ENCODE data around the gene TUT7. TPM values are rescaled to one million over a fixed set of nuclear protein-coding genes. Genes with fewer than 3 reads are reported as not detected.

TUT7 gene
- total RNA-seq, 1 donor from 2014 or later, result 28.5 TPM

GRCh38 chr9:86369810-86370209 is 15.6 kb upstream of the TUT7 start:
- Histone ChIP-seq H3F3A (ENCODE audit: low read depth) (no peaks in the 10 kb centered on the region), H3K4me1 (no peaks in the 10 kb centered on the region), H3K9me3 (ENCODE audit: low read depth) (no peaks in the 10 kb centered on the region), H2AFZ (replicated peaks) (no peak overlapping the region), H3K4me2 (no peak overlapping the region), H3K4me3 (no peak overlapping the region), H3K36me3 (no peaks in the 10 kb centered on the region), H3K27me3 (no peaks in the 10 kb centered on the region), H3K9ac (no peak overlapping the region), H3K27ac (no peak overlapping the region), H4K20me1 (ENCODE audit: low read depth) (no peaks in the 10 kb centered on the region), H3K79me2 (ENCODE audit: low read depth) (no peaks in the 10 kb centered on the region)
- Mint-ChIP-seq H3K27me3 (ENCODE audit: insufficient read depth, low read depth) (peaks cover 3% of the 10 kb centered on the region), H3K4me3 (no peak overlapping the region), H3K27ac (no peak overlapping the region), H3K9me3 (peaks cover 15% of the 10 kb centered on the region), H3K36me3 (no peaks in the 10 kb centered on the region), H3K4me1 (no peaks in the 10 kb centered on the region)
- no peak for DNase-seq (ENCODE audit: low spot score)
- no peak for TF ChIP-seq EZH2phosphoT487 (IDR thresholded peaks at IDR 0.05)
- TF ChIP-seq CTCF (IDR thresholded peaks at IDR 0.05), result no peak
- TF ChIP-seq EZH2 (IDR thresholded peaks at IDR 0.05), result no peak

GRCh38 chr9:86368871-86369521 is 14.8 kb upstream of the TUT7 start:
- no peak for DNase-seq (ENCODE audit: low spot score)
- H3K4me1 Mint-ChIP-seq, result no peaks in the 10 kb centered on the region
- no peak overlapping the region for H3K4me3 ChIP-seq
- H4K20me1 ChIP-seq (ENCODE audit: low read depth), result no peaks in the 10 kb centered on the region
- H3K4me1 ChIP-seq, result no peaks in the 10 kb centered on the region
- peaks cover 3% of the 10 kb centered on the region for H3K27me3 Mint-ChIP-seq (ENCODE audit: insufficient read depth, low read depth)
- peaks cover 15% of the 10 kb centered on the region for H3K9me3 Mint-ChIP-seq
- H3K27me3 ChIP-seq, result no peaks in the 10 kb centered on the region
- H3F3A ChIP-seq (ENCODE audit: low read depth), result no peaks in the 10 kb centered on the region
- no peak overlapping the region for H3K27ac ChIP-seq
- no peak overlapping the region for H3K4me3 Mint-ChIP-seq
- TF ChIP-seq EZH2 (IDR thresholded peaks at IDR 0.05) (no peak), CTCF (IDR thresholded peaks at IDR 0.05) (no peak), EZH2phosphoT487 (IDR thresholded peaks at IDR 0.05) (no peak)
- no peak overlapping the region for H3K9ac ChIP-seq
- no peaks in the 10 kb centered on the region for H3K36me3 Mint-ChIP-seq
- H3K36me3 ChIP-seq, result no peaks in the 10 kb centered on the region
- H3K27ac Mint-ChIP-seq, result no peak overlapping the region
- H2AFZ ChIP-seq (replicated peaks), result no peak overlapping the region
- H3K4me2 ChIP-seq, result no peak overlapping the region
- no peaks in the 10 kb centered on the region for H3K79me2 ChIP-seq (ENCODE audit: low read depth)
- H3K9me3 ChIP-seq (ENCODE audit: low read depth), result no peaks in the 10 kb centered on the region

GRCh38 chr9:86361176-86361575 is 7.0 kb upstream of the TUT7 start:
- no peak overlapping the region for H3K27ac Mint-ChIP-seq
- peaks cover 2% of the 10 kb centered on the region for H3K27me3 Mint-ChIP-seq (ENCODE audit: insufficient read depth, low read depth)
- no peaks in the 10 kb centered on the region for H3K36me3 Mint-ChIP-seq

More at GRCh38 chr9:86361176-86361575, 7.0 kb upstream of the TUT7 start:
- H3K9me3 ChIP-seq (ENCODE audit: low read depth), result no peaks in the 10 kb centered on the region
- no peaks in the 10 kb centered on the region for H3K9me3 Mint-ChIP-seq
- peaks cover 10% of the 10 kb centered on the region for H3K4me1 ChIP-seq
- no peak overlapping the region for H3K4me3 Mint-ChIP-seq
- no peak overlapping the region for H3K27ac ChIP-seq
- no peaks in the 10 kb centered on the region for H3K27me3 ChIP-seq
- H3K4me3 ChIP-seq, result no peak overlapping the region
- H3K9ac ChIP-seq, result no peak overlapping the region
- peaks cover 6% of the 10 kb centered on the region for H3K4me1 Mint-ChIP-seq
- H3K36me3 ChIP-seq, result no peaks in the 10 kb centered on the region
- H2AFZ ChIP-seq (replicated peaks), result no peak overlapping the region
- no peak for DNase-seq (ENCODE audit: low spot score)
- no peaks in the 10 kb centered on the region for H3F3A ChIP-seq (ENCODE audit: low read depth)
- H3K4me2 ChIP-seq, result no peak overlapping the region
- H3K79me2 ChIP-seq (ENCODE audit: low read depth), result no peaks in the 10 kb centered on the region
- TF ChIP-seq EZH2phosphoT487 (IDR thresholded peaks at IDR 0.05) (no peak), EZH2 (IDR thresholded peaks at IDR 0.05) (no peak), CTCF (IDR thresholded peaks at IDR 0.05) (no peak)
- H4K20me1 ChIP-seq (ENCODE audit: low read depth), result no peaks in the 10 kb centered on the region
